Chondrocyte (in vitro differentiated cells): Measurements from ENCODE around the gene GPC6. TPM values are rescaled to one million over a fixed set of nuclear protein-coding genes. Genes with fewer than 3 reads are reported as not detected.
A peak's percentile ranks its signal among the peaks of the same experiment; 100 is the strongest.

Source experiments
- DNase-seq: peaks from one replicate; pipeline ENCODE4 v3.0.0; 2021; ENCODE audit warnings: mixed read lengths, low spot score
- H3K27ac Mint-ChIP-seq: one replicate; pipeline ENCODE4 v1.8.0; 2021; ENCODE audit warnings: mild to moderate bottlenecking, moderate library complexity, mixed read lengths; ENCODE audit not compliant: unreplicated experiment
- H3K27me3 Mint-ChIP-seq: 2 replicates; pipeline ENCODE4 v1.8.0; 2021; ENCODE audit warnings: low read depth, mixed read lengths
- H3K36me3 Mint-ChIP-seq: 2 replicates; pipeline ENCODE4 v1.8.0; 2021; ENCODE audit warnings: low read depth, mixed read lengths
- H3K4me1 Mint-ChIP-seq: 2 replicates; pipeline ENCODE4 v1.8.0; 2021; ENCODE audit warnings: low read depth, mild to moderate bottlenecking, mixed read lengths
- H3K4me3 Mint-ChIP-seq: one replicate; pipeline ENCODE4 v1.8.0; 2021; ENCODE audit warnings: mild to moderate bottlenecking, moderate library complexity, mixed read lengths; ENCODE audit not compliant: unreplicated experiment
- H3K9me3 Mint-ChIP-seq: 2 replicates; pipeline ENCODE4 v1.8.0; 2021; ENCODE audit warnings: low read depth, mixed read lengths
- total RNA-seq: library from RNA; stranded (reverse); gene quantifications from 3 replicates; pipeline ENCODE4 v1.2.1, GENCODE V29; 2021
- TF ChIP-seq, protein P1 (sequence below): fragments of 200-600 bp; sonication (generic); IDR thresholded peaks from 2 replicates; pipeline ENCODE4 v1.5.0; 2021; ENCODE audit warnings: antibody characterized with exemption, mild to moderate bottlenecking, moderate library complexity

The GPC6 gene
- total RNA-seq, 1 donor from 2014 or later = 76.1 TPM

DNA sequence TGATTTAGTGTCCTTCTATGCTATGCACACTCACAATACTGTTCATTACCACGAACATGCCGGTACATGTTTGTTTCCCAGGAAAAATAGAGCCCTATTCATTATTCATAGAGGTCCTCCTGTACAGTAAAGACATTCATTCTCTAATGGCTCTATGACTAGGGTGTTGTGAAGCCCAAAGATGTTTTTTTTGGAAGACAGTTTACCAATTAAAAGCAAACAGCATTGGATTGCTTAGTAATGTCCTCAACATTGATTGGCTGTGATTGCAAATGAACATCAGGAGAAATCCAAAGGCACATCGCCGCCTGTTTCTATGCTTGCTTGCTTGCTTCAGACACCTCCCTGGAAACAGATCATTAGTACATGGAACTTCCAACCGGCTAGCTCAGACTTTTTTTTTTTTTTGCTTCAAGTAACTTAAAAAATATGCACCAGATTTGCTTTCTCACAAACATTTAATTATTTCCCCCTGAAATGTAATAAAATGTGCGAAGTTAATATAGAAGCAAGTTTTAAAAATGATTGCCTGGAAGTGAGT is 8.8 kb upstream of the GPC6 start:
- no peak for DNase-seq
- H3K4me3 Mint-ChIP-seq = no peak overlapping the region
- TF ChIP-seq, protein P1, sequence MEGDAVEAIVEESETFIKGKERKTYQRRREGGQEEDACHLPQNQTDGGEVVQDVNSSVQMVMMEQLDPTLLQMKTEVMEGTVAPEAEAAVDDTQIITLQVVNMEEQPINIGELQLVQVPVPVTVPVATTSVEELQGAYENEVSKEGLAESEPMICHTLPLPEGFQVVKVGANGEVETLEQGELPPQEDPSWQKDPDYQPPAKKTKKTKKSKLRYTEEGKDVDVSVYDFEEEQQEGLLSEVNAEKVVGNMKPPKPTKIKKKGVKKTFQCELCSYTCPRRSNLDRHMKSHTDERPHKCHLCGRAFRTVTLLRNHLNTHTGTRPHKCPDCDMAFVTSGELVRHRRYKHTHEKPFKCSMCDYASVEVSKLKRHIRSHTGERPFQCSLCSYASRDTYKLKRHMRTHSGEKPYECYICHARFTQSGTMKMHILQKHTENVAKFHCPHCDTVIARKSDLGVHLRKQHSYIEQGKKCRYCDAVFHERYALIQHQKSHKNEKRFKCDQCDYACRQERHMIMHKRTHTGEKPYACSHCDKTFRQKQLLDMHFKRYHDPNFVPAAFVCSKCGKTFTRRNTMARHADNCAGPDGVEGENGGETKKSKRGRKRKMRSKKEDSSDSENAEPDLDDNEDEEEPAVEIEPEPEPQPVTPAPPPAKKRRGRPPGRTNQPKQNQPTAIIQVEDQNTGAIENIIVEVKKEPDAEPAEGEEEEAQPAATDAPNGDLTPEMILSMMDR = no peak
- peaks cover 15% of the 10 kb centered on the region for H3K4me1 Mint-ChIP-seq
- no peaks in the 10 kb centered on the region for H3K36me3 Mint-ChIP-seq
- no peaks in the 10 kb centered on the region for H3K27me3 Mint-ChIP-seq
- H3K9me3 Mint-ChIP-seq = no peaks in the 10 kb centered on the region
- no peak overlapping the region for H3K27ac Mint-ChIP-seq

DNA sequence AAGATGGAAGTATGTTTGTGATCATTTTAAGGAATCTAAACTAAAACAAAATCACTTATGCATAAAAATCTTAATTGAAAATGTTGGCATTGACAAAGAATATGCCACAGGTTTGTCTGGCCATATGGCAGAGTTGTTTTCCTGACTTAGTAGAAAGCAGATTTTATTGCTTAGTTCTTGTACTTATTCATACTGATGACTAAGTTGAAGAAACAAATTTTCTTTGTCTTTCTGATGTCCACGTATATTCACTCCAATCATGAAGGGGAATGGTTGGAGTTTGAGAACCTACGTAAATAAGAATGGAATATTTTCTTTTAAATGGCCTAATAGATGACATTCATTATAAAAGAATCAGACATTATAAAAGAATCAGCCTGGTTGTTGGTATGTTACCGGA is 8.0 kb upstream of the GPC6 start:
- TF ChIP-seq, protein P1 = no peak
- Mint-ChIP-seq H3K27ac (no peak overlapping the region), H3K27me3 (no peaks in the 10 kb centered on the region), H3K9me3 (no peaks in the 10 kb centered on the region), H3K4me3 (no peak overlapping the region), H3K4me1 (peaks cover 15% of the 10 kb centered on the region), H3K36me3 (no peaks in the 10 kb centered on the region)
- no peak for DNase-seq

DNA sequence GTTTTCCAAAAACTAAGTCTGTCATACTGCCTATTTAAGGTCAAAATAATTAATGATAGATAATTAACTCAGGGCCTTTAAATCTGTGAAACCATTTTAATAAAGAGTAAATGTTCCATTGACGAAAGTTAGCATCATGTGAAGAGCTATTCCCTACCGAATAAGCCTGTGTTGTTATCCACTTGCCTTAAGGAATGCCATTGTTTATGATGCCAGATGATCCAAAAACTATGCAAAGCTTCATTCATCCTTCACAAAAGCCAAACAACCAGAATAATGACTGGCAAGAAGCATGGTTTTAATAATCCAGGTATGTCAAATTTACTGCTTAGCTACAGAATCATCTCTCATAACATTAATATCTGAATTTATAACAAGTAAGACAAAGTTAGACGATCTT is 6.5 kb upstream of the GPC6 start:
- Mint-ChIP-seq H3K4me1 (peaks cover 25% of the 10 kb centered on the region), H3K9me3 (peaks cover 4% of the 10 kb centered on the region), H3K27ac (no peak overlapping the region), H3K27me3 (no peaks in the 10 kb centered on the region), H3K4me3 (no peak overlapping the region), H3K36me3 (no peaks in the 10 kb centered on the region)
- no peak for DNase-seq
- TF ChIP-seq, protein P1 = no peak

DNA sequence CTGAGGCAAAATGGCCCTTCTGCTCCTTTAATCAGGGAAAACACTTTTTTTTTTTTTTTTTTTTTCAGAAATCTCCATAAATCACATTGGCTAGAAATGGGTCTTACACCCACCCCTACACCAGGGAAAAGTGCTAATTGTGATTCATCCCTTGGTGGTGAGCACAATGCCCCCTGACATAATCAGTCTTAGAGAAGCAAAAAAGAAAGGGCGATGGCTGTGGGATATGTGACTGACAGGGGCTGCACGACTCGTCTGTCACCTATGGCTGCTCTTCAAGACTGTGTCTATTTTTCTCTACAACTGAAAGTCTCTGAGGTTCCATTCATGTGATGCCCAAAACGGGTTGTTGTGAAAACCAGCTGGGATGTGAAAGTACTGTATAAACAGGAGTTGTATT is 3.6 kb upstream of the GPC6 start:
- DNase-seq = no peak
- Mint-ChIP-seq H3K27me3 (no peaks in the 10 kb centered on the region), H3K4me3 (no peak overlapping the region), H3K36me3 (no peaks in the 10 kb centered on the region), H3K27ac (no peak overlapping the region), H3K4me1 (peaks cover 25% of the 10 kb centered on the region), H3K9me3 (peaks cover 4% of the 10 kb centered on the region)
- TF ChIP-seq, protein P1 = no peak

DNA sequence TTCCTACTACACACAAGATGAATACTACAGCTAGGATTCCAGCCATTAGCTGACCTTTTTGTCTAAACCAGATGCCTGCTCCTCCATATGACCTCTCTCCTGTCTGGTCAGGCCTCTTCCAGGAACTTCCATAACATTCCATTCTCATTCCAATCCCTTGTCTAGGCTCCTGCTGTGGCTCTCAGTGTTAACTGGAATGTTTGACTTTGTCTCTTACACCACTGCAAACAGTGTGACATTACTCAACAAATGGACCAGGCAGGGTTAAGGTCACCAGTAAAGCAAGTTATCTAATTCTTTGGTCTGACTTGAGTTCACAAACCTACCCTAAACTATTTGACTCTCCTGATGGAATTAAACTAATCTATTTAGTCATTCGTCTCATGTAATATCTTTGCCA is 2.1 kb upstream of the GPC6 start:
- Mint-ChIP-seq H3K36me3 (no peaks in the 10 kb centered on the region), H3K4me1 (peaks cover 30% of the 10 kb centered on the region), H3K27me3 (no peaks in the 10 kb centered on the region), H3K9me3 (peaks cover 4% of the 10 kb centered on the region), H3K27ac (peak overlapping the region; percentile 18), H3K4me3 (no peak overlapping the region)
- TF ChIP-seq, protein P1 = no peak
- no peak for DNase-seq
